Measurements from ENCODE around the gene PRKACA. TPM values are rescaled to one million over a fixed set of nuclear protein-coding genes. Genes with fewer than 3 reads are reported as not detected.

Gene PRKACA
- total RNA-seq, 2 donors from 2014 or later, result 61.6 to 80.0 TPM

DNA sequence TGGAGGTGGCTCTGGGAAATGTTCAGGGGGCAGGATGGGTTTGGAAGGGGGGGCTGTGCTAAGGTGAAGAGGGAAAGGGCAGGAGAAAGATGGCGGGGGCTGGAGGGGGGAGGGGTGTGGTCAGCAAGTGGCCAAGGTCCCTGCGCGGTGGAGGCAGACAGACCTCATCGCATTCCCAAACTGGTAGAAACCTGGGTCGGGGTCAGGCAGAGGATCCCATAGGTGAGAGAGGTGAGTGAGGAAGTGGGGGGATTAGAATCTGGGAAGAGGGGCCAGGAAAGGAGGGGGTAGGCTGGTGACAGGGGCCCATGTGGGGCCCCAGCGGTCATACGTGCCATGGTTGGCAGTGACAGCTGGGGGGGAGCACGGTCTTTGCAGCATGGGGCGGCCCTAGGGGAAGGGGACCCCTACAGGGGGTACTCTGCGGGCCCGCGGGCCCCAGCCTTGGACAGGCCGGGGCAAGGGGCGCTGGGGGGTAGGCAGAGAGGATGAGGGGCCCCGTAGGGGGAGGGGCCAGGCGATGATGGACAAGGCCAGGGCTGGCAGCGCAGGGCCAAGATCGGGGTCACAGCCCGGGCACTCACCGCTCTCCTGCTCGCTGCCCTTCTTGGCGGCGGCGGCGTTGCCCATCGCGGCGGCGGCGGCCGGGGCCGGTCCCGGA is 514 bp downstream of the PRKACA start:
- H3K27ac Mint-ChIP-seq, result peak overlapping the region; percentile 62 to 82
- DNase-seq (ENCODE audit: low spot score), result no peak
- peaks cover 30 to 40% of the 10 kb centered on the region in 2 donors for H3K4me1 Mint-ChIP-seq (ENCODE audit: low read depth in 2 of 2)
- no peaks in the 10 kb centered on the region for H3K9me3 Mint-ChIP-seq
- no peaks in the 10 kb centered on the region for H3K36me3 Mint-ChIP-seq
- no peaks in the 10 kb centered on the region for H3K27me3 Mint-ChIP-seq
- peak overlapping the region; percentile 91 for H3K4me3 Mint-ChIP-seq
- ATAC-seq, result peak in 1 of 2 donors; percentile 1

DNA sequence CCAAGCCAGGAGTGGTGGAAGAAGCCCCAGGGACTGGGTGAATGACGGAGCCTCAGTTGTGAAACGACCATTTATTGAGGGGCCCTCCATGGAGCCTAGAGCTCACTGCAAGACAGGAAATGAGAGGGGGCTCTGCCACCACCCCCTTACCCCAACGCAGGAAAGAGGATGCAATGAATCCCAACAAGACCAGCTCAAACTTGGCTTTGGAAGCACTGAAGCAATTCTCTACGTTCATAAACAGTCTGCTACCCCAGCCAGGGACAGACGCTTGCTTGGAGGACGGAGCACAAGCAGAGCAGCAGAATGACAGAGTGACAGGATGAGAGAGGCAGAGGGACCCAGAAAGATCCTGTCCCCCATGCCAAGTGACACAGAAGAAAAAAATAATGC is 1.0 kb downstream of the PRKACA start:
- peak overlapping the region; percentile 62 to 82 for H3K27ac Mint-ChIP-seq
- H3K4me1 Mint-ChIP-seq (ENCODE audit: low read depth in 2 of 2), result peaks cover 30 to 40% of the 10 kb centered on the region in 2 donors
- DNase-seq (ENCODE audit: low spot score) (no peak), ATAC-seq (no peak)
- H3K27me3 Mint-ChIP-seq, result no peaks in the 10 kb centered on the region
- H3K9me3 Mint-ChIP-seq, result no peaks in the 10 kb centered on the region
- no peaks in the 10 kb centered on the region for H3K36me3 Mint-ChIP-seq
- H3K4me3 Mint-ChIP-seq, result peak overlapping the region; percentile 91

DNA sequence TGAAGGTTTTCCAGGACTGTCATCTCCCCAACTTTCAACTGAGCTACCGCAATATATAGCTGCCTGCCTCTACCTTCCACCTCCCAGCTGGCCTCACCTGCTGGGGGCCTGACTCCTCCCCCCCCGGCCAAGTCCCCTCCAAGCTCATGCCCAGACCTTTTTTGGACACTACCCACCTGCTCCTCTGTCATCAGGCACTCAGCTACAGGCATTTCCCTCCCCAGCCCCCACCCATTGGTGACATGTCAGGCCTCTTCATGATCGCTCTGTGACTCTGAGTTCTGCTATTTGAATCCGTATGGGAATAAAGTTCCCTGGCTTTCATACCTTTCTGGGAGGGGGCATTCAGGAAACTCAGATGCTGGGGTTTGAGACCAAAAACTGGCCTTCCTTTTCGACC is 1.8 kb downstream of the PRKACA start:
- Mint-ChIP-seq H3K27ac (peak overlapping the region; percentile 62 to 82), H3K9me3 (no peaks in the 10 kb centered on the region), H3K36me3 (no peaks in the 10 kb centered on the region), H3K4me3 (peak overlapping the region; percentile 91), H3K27me3 (no peaks in the 10 kb centered on the region), H3K4me1 (ENCODE audit: low read depth in 2 of 2) (peaks cover 30 to 40% of the 10 kb centered on the region in 2 donors)
- no peak for DNase-seq (ENCODE audit: low spot score)
- no peak for ATAC-seq

DNA sequence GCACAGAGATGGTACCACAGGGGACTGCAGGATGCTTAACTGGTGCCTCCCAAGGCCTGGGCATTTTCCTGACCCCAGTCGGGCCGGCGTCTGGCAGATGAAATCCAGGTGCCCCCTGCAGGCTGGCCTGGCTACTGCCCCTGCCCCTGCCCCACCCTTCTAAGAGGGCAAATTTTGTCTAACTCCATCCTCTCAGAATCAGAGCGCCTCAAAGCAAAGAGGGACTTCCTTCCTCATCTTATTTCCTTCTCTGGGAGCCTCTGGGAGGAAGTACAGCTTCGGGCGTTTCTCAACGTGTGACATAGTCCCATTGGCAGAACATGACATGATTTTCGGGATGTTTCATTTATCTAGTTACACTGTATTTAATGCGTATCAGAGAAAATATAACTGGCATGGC is 2.7 kb downstream of the PRKACA start:
- H3K27me3 Mint-ChIP-seq, result no peaks in the 10 kb centered on the region
- H3K4me3 Mint-ChIP-seq, result peak overlapping the region; percentile 32
- H3K9me3 Mint-ChIP-seq, result no peaks in the 10 kb centered on the region
- no peak overlapping the region for H3K27ac Mint-ChIP-seq
- no peak for ATAC-seq
- peaks cover 30 to 40% of the 10 kb centered on the region in 2 donors for H3K4me1 Mint-ChIP-seq (ENCODE audit: low read depth in 2 of 2)
- H3K36me3 Mint-ChIP-seq, result no peaks in the 10 kb centered on the region
- DNase-seq (ENCODE audit: low spot score), result no peak

DNA sequence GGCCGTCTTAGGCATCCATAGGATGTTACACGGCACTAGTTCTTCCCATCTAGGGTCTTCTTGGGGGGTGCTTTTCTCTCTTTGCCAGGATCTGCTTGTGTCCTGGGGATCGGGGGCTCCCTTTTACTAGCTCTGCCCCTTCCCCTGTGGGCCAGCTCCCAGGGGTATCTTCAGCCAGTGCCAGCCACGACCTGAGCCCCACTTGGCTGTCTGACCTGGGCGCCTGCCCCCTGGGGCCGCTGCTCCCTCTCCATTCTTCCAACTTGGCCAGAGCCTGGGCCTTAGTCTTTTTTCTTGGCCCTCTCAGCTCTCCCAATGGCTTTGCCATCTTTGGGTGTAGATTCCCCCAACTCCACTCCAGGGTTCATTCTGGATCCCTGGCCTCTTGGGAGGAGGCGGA is 3.1 kb downstream of the PRKACA start:
- no peak overlapping the region for H3K4me3 Mint-ChIP-seq
- H3K4me1 Mint-ChIP-seq (ENCODE audit: low read depth in 2 of 2), result peaks cover 30 to 40% of the 10 kb centered on the region in 2 donors
- no peaks in the 10 kb centered on the region for H3K9me3 Mint-ChIP-seq
- no peaks in the 10 kb centered on the region for H3K27me3 Mint-ChIP-seq
- no peak for DNase-seq (ENCODE audit: low spot score)
- no peaks in the 10 kb centered on the region for H3K36me3 Mint-ChIP-seq
- no peak overlapping the region for H3K27ac Mint-ChIP-seq
- no peak for ATAC-seq

DNA sequence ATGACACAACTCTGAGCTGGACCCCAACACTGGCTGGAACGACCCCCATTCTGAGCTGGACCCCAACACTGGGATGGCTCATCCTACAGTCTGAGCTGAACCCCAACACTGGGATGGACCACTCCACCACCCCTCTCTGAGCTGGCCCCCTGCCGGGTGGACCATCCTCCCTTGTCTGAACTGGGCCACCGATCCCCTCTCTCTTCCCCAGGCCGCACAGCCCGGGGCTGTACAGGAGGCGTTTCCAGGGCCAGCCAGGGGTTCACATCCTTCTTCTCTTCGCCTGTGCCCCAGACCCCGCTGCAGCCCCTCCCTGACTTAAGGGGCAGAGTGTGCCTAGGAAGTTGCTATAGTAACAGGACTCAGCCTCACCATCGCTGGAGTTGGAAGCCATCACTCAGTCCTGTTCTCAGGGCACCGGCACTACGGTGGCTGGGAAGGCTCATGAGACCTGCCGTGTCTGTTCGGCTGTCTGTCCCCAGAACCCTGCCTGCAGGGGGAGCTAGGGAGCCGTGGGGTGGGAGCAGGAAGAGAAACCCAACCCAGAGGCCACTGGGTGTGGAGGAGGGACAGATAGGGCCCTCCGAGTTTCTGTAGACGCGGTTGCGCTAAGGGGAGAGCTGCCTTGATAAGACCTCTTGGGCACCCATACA is 3.7 kb downstream of the PRKACA start:
- Mint-ChIP-seq H3K4me3 (no peak overlapping the region), H3K4me1 (ENCODE audit: low read depth in 2 of 2) (peaks cover 26 to 36% of the 10 kb centered on the region in 2 donors), H3K36me3 (no peaks in the 10 kb centered on the region), H3K9me3 (no peaks in the 10 kb centered on the region), H3K27ac (no peak overlapping the region), H3K27me3 (no peaks in the 10 kb centered on the region)
- ATAC-seq, result no peak
- DNase-seq (ENCODE audit: low spot score), result no peak

DNA sequence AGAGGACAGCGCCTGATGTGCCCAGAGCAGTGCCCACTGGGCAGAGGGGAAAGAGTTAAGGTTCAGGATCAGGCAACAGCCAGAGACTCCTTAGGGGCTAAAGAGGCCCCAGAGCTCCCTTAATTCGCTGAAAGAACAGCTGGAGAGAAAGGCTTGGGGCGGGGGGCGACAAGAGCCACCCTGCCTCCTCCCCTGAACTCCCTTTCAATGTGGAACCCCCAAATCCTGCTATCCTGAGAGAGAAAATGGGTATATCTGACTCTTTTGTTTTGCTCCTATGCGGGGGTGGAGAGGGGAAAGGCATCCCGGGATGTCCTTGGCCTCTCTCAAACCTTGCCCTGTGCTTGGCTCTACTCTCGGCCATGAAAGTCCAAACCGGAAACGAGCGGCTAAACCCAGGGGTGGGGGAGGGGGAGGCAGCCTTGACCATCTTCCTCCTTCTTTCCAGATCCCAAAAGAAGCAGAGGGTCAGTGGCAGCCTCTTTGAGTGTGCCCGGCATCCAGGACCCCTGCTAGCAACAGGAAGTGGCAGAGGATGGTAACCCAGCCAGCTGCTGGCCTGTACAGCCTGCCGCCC is 4.7 kb downstream of the PRKACA start:
- DNase-seq (ENCODE audit: low spot score) (no peak), ATAC-seq (no peak)
- Mint-ChIP-seq H3K27me3 (no peaks in the 10 kb centered on the region), H3K4me3 (no peak overlapping the region), H3K36me3 (no peaks in the 10 kb centered on the region), H3K4me1 (ENCODE audit: low read depth in 2 of 2) (peaks cover 20 to 29% of the 10 kb centered on the region in 2 donors), H3K9me3 (no peaks in the 10 kb centered on the region), H3K27ac (no peak overlapping the region)

DNA sequence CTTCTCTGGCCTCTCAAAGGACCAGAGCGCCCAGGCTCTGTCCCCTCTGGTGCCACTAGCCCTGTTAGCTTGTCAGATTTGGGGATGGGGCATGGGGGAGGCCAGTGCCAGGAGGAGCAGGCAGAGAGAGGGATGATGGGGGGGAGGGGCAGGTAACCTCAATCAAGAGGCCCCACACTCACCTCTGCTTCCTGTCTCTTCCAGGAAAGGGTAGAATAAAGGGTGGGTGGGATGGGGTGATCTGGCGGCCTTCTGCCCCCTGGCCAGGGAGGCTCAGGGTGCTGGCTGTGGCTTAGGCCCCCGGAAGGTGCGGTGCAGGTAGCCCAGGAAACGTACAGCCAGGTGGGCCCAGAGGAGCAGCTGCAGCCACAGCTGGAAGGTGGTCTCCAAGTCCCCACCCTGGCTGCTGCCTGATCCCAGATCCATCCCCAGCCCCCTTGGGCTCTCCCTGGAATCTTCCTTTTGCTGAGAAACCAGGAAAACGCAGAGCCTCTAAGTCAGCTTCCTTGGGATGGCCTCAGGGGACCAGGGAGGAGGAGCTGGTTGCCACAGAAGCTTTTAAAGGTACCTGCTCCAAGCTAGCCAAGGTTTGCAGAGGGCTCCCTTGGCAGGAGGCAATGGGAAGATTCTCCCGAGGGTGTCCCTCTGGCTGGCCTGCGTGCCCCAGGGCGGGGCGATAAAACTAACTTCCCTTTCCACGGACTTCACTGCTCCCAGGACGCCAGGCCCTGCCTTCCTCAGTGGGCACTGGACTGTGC is 5.3 kb downstream of the PRKACA start:
- H3K9me3 Mint-ChIP-seq, result no peaks in the 10 kb centered on the region
- ATAC-seq, result no peak
- no peaks in the 10 kb centered on the region for H3K27me3 Mint-ChIP-seq
- H3K4me1 Mint-ChIP-seq (ENCODE audit: low read depth in 2 of 2), result peaks cover 20 to 29% of the 10 kb centered on the region in 2 donors
- DNase-seq (ENCODE audit: low spot score), result no peak
- H3K27ac Mint-ChIP-seq, result no peak overlapping the region
- no peaks in the 10 kb centered on the region for H3K36me3 Mint-ChIP-seq
- H3K4me3 Mint-ChIP-seq, result no peak overlapping the region

DNA sequence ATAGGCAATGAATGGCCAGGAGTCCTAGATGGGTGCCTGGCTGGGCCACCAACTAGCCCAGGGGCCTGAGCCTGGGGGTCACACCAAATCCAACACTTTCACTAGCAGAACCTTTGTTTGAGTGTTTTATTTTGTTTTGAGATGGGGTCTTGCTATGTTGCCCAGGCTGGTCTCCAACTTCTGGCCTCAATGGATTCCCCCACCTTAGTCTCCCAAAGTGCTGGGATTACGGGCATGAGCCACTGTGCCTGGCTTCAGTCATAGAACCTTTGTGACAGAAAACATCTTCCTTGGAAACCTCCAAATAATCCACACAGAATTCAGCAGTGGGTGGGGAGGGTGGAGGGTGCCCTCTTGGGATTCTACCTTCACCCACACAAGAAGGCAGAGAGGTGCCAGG is 6.1 kb downstream of the PRKACA start:
- Mint-ChIP-seq H3K36me3 (no peaks in the 10 kb centered on the region), H3K9me3 (no peaks in the 10 kb centered on the region), H3K4me1 (ENCODE audit: low read depth in 2 of 2) (peaks cover 15 to 24% of the 10 kb centered on the region in 2 donors), H3K4me3 (no peak overlapping the region), H3K27me3 (no peaks in the 10 kb centered on the region), H3K27ac (peak overlapping the region in 1 of 2 donors; percentile 76)
- no peak for DNase-seq (ENCODE audit: low spot score)
- no peak for ATAC-seq

DNA sequence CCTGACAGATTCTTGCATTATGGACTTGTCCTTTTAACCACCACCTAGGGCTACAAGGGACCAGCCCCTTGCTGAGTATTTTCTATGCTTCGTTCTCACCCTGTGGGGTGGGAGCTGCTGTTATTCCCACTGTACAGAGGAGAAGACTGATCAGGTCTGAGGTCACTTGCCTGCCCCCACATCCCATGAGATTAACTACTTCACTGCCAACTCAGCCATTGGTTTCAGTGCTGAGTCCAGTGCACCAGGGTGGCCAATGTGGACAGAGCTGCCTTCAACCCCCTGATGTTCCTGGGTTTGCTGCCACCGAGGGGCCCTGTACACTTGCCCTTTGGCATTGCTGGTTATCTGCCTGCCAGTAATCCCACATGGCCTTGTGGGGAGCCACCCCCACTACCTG is 6.9 kb downstream of the PRKACA start:
- no peaks in the 10 kb centered on the region for H3K27me3 Mint-ChIP-seq
- H3K4me1 Mint-ChIP-seq (ENCODE audit: low read depth in 2 of 2), result peaks cover 8 to 16% of the 10 kb centered on the region in 2 donors
- H3K27ac Mint-ChIP-seq, result no peak overlapping the region
- H3K9me3 Mint-ChIP-seq, result no peaks in the 10 kb centered on the region
- ATAC-seq, result no peak
- H3K4me3 Mint-ChIP-seq, result no peak overlapping the region
- no peak for DNase-seq (ENCODE audit: low spot score)
- no peaks in the 10 kb centered on the region for H3K36me3 Mint-ChIP-seq

DNA sequence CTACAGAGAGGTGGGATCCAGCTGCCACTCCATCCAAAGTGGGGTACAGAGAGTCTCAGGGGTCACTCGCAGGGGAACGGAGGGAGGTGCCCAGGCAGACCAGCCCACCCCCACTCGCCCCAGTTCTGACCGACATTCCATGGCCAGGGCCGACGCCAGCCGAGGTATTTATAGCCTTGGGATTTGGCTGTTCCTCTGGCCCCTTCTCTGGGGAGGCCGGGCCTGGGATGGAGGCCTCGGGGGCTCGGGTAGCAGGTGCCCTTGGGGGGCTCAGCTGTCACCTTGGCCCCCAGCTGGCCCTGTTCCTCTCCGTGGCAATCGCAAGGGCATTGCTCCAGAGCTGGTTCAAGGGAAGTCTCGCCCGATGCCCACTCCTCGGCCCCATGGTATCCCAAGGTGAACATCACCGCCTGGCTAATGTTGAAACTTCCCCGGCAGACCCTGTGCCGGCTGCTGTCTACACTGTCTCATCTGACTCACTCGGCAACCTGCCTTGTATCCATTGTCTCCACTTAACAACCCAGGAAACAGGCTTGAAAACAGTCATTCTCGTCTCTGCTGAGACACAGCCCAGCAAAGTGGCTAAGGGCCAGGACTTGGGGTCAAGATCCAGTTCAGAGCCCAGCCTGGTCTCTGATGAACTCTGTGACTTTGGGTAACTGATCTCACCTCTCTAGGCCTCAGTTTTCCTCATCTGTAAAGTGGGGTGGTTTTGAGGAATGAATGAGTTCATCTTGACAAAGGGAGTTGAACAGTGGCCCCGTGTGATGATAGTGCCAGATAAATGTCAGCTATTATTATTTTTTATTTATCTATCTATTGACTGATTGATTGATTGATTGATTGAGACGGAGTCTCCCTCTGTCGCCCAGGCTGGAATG is 9.7 kb downstream of the PRKACA start:
- no peaks in the 10 kb centered on the region for H3K36me3 Mint-ChIP-seq
- H3K4me3 Mint-ChIP-seq, result no peak overlapping the region
- H3K27ac Mint-ChIP-seq, result no peak overlapping the region
- DNase-seq (ENCODE audit: low spot score) (no peak), ATAC-seq (no peak)
- no peaks in the 10 kb centered on the region for H3K9me3 Mint-ChIP-seq
- no peaks in the 10 kb centered on the region for H3K4me1 Mint-ChIP-seq (ENCODE audit: low read depth in 2 of 2)
- H3K27me3 Mint-ChIP-seq, result no peaks in the 10 kb centered on the region

DNA sequence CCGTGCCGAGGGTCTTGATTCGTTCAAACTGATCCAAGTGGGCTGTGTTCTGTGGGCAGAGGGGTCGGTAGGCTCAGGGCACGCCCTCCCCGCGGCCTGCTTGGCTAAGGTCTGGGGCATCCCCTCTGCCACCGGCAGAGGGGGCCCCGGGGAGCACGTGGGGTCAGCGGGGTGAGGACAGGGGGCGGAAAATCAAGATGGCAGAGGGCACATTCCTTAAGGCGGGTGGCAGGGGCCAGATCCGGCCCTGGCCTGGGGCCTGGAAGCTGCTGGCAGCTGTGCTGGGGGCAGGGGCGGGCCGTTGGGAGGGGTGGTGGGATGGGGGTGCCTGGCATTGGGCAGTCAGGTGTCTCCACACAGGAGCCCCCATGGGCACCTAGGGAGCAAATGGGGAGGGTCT is 10.7 kb downstream of the PRKACA start:
- Mint-ChIP-seq H3K27me3 (no peaks in the 10 kb centered on the region), H3K9me3 (no peaks in the 10 kb centered on the region), H3K4me3 (no peak overlapping the region), H3K27ac (no peak overlapping the region), H3K4me1 (ENCODE audit: low read depth in 2 of 2) (no peaks in the 10 kb centered on the region), H3K36me3 (no peaks in the 10 kb centered on the region)
- ATAC-seq (no peak), DNase-seq (ENCODE audit: low spot score) (no peak)

DNA sequence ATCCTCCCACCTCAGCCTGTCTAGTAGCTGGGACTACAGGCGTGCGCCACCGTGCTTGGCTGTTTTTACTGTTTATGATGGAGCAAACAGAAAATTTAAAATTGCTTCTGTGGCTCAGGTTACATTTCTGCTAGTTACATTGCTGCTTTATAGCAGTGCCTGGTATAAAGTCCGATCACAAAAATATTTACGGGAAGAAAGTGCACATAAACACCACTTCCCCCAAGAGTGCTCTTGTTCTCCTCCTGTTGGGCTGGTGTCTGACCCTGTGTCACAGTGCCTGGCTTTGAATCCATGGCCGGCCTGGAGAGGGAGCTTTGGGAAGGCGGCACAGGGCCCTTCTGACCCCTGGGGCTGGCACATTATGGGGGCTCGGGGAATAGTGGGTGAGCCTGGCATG is 11.9 kb downstream of the PRKACA start:
- no peaks in the 10 kb centered on the region for H3K36me3 Mint-ChIP-seq
- H3K27ac Mint-ChIP-seq, result no peak overlapping the region
- DNase-seq (ENCODE audit: low spot score) (no peak), ATAC-seq (no peak)
- no peaks in the 10 kb centered on the region for H3K9me3 Mint-ChIP-seq
- H3K4me3 Mint-ChIP-seq, result no peak overlapping the region
- no peaks in the 10 kb centered on the region for H3K4me1 Mint-ChIP-seq (ENCODE audit: low read depth in 2 of 2)
- no peaks in the 10 kb centered on the region for H3K27me3 Mint-ChIP-seq

All from natural killer cell treated with Interleukin-12 subunit alpha and Interleukin-12 subunit beta and Interleukin-15 and Interleukin-18, amount 100 ng/mL, for 72 hours (primary cell).